HG03442 (cell line): ENCODE measurements around the gene SOCS4.
"Not testable (repeated sequence)": the region's sequence is repeated elsewhere in the genome, so short reads cannot be mapped to it uniquely, and the experiment has no call there.

Source experiments
- ATAC-seq: cut with Tn5 transposase; IDR thresholded peaks from one replicate; pipeline ENCODE4 v1.9.1; 2021; ENCODE audit warnings: mild to moderate bottlenecking, moderate library complexity; ENCODE audit not compliant: unreplicated experiment

Gene SOCS4

GRCh38 chr14:55051423-55052268 is 24.6 kb downstream of the SOCS4 start, which contains the start of gene MAPK1IP1L:
Gene MAPK1IP1L (plus strand): TSS chr14:55051647. CDS start chr14:55061684, 10,037 bp downstream.
- peak; percentile 88 for ATAC-seq

- ATAC-seq, result no peak
These were observed 25.4 kb downstream of the SOCS4 start for GRCh38 chr14:55052269-55052930.

DNA sequence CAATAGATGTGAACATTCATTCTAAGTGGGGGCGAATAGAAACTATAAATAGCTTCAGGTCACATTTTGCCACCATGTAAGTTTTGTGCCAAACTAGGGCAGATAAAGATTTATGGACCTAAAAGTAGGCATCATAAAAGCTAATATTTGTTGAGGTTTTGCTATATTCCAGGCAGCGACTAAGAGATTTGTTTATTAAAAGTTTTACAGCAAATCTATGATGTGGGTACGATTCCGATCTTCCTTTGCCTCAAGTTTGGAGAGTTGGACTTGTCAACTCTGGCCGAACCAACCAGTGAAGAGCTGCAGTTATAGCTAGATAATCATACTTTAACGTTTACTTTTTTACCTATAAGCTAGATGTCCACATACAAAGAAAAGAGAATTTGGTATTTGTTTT is 26.0 kb downstream of the SOCS4 start:
- ATAC-seq, result no peak

- ATAC-seq, result no peak
These were observed 26.5 kb downstream of the SOCS4 start for GRCh38 chr14:55053500-55053899.

DNA sequence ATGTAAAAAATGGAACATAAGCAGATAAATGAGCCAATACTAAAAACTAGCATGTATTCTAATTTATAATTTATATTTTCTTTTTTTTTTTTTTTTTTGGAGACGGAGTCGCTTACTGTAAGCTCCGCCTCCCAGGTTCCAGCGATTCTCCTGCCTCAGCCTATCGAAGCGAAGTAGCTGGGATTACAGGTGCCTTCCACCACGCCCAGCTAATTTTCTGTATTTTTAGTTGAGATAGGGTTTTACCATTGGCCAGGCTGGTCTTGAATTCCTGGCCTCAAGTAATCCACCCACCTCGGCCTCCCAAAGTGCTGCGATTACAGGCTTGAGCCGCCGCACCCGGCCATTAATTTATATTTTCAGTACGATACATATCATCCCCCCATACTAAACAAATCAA is 27.1 kb downstream of the SOCS4 start:
- ATAC-seq, result no peak

- no peak for ATAC-seq
These were observed 30.9 kb downstream of the SOCS4 start for GRCh38 chr14:55057919-55058318.

GRCh38 chr14:55059333-55059732 is 32.3 kb downstream of the SOCS4 start:
- no peak for ATAC-seq

- no peak for ATAC-seq
These were observed 35.7 kb downstream of the SOCS4 start for GRCh38 chr14:55062517-55063351.

DNA sequence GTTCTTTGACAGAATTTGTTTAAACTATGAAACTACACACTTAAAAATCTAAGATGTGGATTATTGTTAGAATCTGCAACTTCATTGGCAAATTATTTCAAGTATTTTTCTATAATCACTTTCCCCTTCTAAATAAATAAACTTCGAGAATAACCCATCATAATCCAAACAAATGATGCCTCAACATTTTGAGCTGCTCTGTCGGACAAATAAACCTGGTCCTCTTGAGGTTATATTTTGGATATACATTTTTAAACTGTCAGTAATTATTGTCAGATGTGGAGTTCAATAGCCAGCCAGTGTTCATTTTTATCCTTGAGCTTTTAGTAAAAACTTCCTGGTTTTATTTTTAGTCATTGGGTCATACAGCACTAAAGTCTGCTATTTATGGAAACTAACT is 37.9 kb downstream of the SOCS4 start:
- ATAC-seq, result not testable (repeated sequence)

- ATAC-seq, result no peak
These were observed 38.4 kb downstream of the SOCS4 start for GRCh38 chr14:55065411-55065810.

DNA sequence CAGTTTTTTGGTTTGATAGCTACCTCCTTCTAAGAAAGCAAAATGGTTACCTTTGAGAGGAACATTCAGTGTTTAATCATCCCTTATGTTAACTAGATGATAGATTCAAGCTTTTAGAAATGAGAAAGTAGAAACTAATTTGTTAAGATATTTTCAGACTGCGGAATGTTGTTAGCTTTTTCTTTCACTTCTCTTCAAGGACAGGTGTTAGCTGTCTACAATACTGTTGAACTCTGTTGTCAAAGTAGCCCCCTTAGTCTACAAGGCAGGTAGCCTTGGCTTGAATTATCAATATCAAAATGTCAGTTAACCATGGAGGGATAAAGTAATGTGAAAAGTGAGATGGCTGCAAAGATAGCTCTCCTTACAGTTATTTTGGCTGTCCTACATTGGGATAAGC is 39.2 kb downstream of the SOCS4 start:
- no peak for ATAC-seq

- ATAC-seq, result no peak
These were observed 44.0 kb downstream of the SOCS4 start for GRCh38 chr14:55070981-55071411.

GRCh38 chr14:55071870-55072640 is 45.0 kb downstream of the SOCS4 start:
- ATAC-seq, result peak; percentile 41

GRCh38 chr14:55073856-55074255 is 46.8 kb downstream of the SOCS4 start:
- ATAC-seq, result no peak

DNA sequence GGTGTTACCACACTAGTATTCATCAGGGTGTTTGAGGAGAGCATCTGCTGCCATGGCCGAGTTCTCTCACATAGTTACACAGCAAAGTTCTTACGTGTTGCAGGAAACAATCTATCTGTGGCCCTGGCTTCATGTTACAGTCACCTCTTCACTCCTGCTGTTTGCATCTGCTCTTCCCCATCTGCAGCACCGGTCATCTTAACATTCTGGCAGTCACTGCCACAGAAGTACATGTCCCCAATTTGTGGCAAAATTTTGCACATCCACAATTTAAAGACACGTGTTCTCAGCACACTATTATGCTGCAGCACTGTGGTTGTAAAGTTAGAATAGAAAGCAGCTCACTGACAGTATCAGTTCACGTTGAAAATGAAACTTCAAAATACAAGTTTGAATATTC is 47.6 kb downstream of the SOCS4 start:
- peak; percentile 36 for ATAC-seq

DNA sequence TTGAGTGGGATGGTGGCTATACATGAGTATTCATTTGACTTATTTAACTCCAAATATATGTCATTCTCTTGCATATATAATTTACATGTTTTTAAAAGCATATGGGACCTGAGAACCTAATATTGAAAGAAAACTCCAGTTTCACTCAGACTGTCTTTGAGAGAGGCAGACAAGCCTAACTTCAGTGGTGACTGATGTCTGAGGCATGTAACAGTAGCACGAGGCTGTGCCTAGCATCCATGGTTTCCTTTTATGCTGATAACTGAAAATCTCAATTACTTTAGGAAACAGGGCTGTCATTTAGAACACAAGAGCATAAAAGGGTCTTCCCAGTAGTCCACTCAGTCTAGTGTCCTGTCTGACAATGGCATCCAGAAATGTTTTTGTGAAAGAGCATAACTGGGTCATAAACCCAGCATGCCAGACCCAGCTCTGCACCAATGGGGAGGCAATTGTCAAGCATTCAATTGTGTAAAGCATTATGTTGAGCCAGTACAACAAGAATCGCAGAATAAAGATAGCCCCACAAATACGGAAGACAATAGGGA is 48.7 kb downstream of the SOCS4 start:
- ATAC-seq, result no peak

GRCh38 chr14:55077170-55078151 is 50.4 kb downstream of the SOCS4 start:
- ATAC-seq, result no peak

DNA sequence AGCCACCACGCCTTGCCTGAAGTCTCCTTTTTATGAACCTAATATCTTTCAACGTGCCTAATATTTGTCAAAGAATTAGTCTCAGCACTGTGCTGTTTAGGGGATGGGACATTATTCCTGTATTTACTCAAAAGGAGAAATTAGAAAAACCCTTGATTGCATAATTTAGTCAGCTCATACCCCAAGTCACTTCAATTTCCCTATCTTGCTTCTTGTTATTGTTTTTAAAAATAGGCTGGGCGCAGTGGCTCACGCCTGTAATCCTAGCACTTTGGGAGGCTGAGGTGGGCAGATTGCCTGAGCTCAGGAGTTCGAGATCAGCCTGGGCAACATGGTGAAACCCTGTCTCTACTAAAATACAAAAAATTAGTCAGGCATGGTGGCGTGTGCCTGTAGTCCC is 52.9 kb downstream of the SOCS4 start:
- not testable (repeated sequence) for ATAC-seq
